Measurements from ENCODE around the gene HTD2. TPM values are rescaled to one million over a fixed set of nuclear protein-coding genes. Genes with fewer than 3 reads are reported as not detected.

Gene HTD2
- total RNA-seq, 1 donor from 2014 or later: 7.7 TPM

- Mint-ChIP-seq H3K27ac (ENCODE audit: unreplicated experiment) (no peak overlapping the region), H3K36me3 (ENCODE audit: low read depth, unreplicated experiment) (no peaks in the 10 kb centered on the region), H3K4me1 (ENCODE audit: low read depth, unreplicated experiment) (peaks cover 8% of the 10 kb centered on the region), H3K9me3 (ENCODE audit: unreplicated experiment) (no peaks in the 10 kb centered on the region), H3K27me3 (ENCODE audit: low read depth, unreplicated experiment) (peaks cover 3% of the 10 kb centered on the region), H3K4me3 (ENCODE audit: unreplicated experiment) (no peak overlapping the region)
- Histone ChIP-seq H3K4me2 (ENCODE audit: low read length) (no peak overlapping the region), H3K79me2 (ENCODE audit: insufficient read depth, low read length) (no peaks in the 10 kb centered on the region), H3K27me3 (ENCODE audit: insufficient read depth, low read length) (no peaks in the 10 kb centered on the region), H3K9me3 (ENCODE audit: insufficient read depth, low read depth, low read length) (no peaks in the 10 kb centered on the region), H3K4me1 (ENCODE audit: insufficient read depth, low read length) (peaks cover 11% of the 10 kb centered on the region), H3K4me3 (ENCODE audit: insufficient read depth, low read depth, low read length) (no peak overlapping the region), H4K20me1 (ENCODE audit: insufficient read depth, low read length) (peaks cover 4% of the 10 kb centered on the region), H3K36me3 (ENCODE audit: insufficient read depth, low read length) (no peaks in the 10 kb centered on the region), H2AFZ (ENCODE audit: low read depth, low read length) (no peak overlapping the region), H3K9ac (ENCODE audit: low read length) (no peak overlapping the region), H3K27ac (ENCODE audit: low read depth, low read length) (no peak overlapping the region)
- no peak for TF ChIP-seq EZH2 (IDR thresholded peaks at IDR 0.05; ENCODE audit: insufficient read depth, low read length)
- TF ChIP-seq, protein P1, sequence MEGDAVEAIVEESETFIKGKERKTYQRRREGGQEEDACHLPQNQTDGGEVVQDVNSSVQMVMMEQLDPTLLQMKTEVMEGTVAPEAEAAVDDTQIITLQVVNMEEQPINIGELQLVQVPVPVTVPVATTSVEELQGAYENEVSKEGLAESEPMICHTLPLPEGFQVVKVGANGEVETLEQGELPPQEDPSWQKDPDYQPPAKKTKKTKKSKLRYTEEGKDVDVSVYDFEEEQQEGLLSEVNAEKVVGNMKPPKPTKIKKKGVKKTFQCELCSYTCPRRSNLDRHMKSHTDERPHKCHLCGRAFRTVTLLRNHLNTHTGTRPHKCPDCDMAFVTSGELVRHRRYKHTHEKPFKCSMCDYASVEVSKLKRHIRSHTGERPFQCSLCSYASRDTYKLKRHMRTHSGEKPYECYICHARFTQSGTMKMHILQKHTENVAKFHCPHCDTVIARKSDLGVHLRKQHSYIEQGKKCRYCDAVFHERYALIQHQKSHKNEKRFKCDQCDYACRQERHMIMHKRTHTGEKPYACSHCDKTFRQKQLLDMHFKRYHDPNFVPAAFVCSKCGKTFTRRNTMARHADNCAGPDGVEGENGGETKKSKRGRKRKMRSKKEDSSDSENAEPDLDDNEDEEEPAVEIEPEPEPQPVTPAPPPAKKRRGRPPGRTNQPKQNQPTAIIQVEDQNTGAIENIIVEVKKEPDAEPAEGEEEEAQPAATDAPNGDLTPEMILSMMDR (IDR thresholded peaks at IDR 0.05; ENCODE audit: insufficient read depth, low read depth, low read length): no peak
- FAIRE-seq (no peak), DNase-seq (ENCODE audit: low read depth) (no peak)
Observed at GRCh38 chr3:58326267-58326900, 20.1 kb downstream of the HTD2 start.

GRCh38 chr3:58329150-58329921 is 23.0 kb downstream of the HTD2 start:
- H3K79me2 ChIP-seq (ENCODE audit: insufficient read depth, low read length): peaks cover 11% of the 10 kb centered on the region
- no peak for TF ChIP-seq EZH2 (IDR thresholded peaks at IDR 0.05; ENCODE audit: insufficient read depth, low read length)
- TF ChIP-seq, protein P1 (IDR thresholded peaks at IDR 0.05; ENCODE audit: insufficient read depth, low read depth, low read length): no peak

More at GRCh38 chr3:58329150-58329921, 23.0 kb downstream of the HTD2 start:
- Histone ChIP-seq H3K9me3 (ENCODE audit: insufficient read depth, low read depth, low read length) (no peaks in the 10 kb centered on the region), H3K9ac (ENCODE audit: low read length) (no peak overlapping the region), H2AFZ (ENCODE audit: low read depth, low read length) (no peak overlapping the region), H3K36me3 (ENCODE audit: insufficient read depth, low read length) (no peaks in the 10 kb centered on the region), H3K27ac (ENCODE audit: low read depth, low read length) (no peak overlapping the region), H3K4me3 (ENCODE audit: insufficient read depth, low read depth, low read length) (no peak overlapping the region), H3K27me3 (ENCODE audit: insufficient read depth, low read length) (no peaks in the 10 kb centered on the region), H3K4me2 (ENCODE audit: low read length) (no peak overlapping the region), H4K20me1 (ENCODE audit: insufficient read depth, low read length) (no peaks in the 10 kb centered on the region), H3K4me1 (ENCODE audit: insufficient read depth, low read length) (peaks cover 14% of the 10 kb centered on the region)
- no peak overlapping the region for H3K27ac Mint-ChIP-seq (ENCODE audit: unreplicated experiment)
- FAIRE-seq: no peak
- H3K36me3 Mint-ChIP-seq (ENCODE audit: low read depth, unreplicated experiment): no peaks in the 10 kb centered on the region
- peaks cover 12% of the 10 kb centered on the region for H3K4me1 Mint-ChIP-seq (ENCODE audit: low read depth, unreplicated experiment)
- H3K9me3 Mint-ChIP-seq (ENCODE audit: unreplicated experiment): no peaks in the 10 kb centered on the region
- peaks cover 5% of the 10 kb centered on the region for H3K27me3 Mint-ChIP-seq (ENCODE audit: low read depth, unreplicated experiment)
- H3K4me3 Mint-ChIP-seq (ENCODE audit: unreplicated experiment): no peak overlapping the region
- DNase-seq (ENCODE audit: low read depth): no peak

Data from astrocyte (in vitro differentiated cells and primary cell).